Duodenal mucosa (tissue), 2 donors: ENCODE data around the gene PHC2.

Source experiments
- H3K27ac ChIP-seq: one replicate; pipeline ENCODE4 v1.7.0; 2013; ENCODE audit warnings: low read depth, low read length
- H3K27me3 ChIP-seq, 2 donors: one replicate each; pipeline ENCODE4 v1.7.0; 2013; ENCODE audit warnings: low read length in 2 of 2, control low read depth in 1 of 2; ENCODE audit not compliant: insufficient read depth in 2 of 2, control insufficient read depth in 1 of 2
- H3K36me3 ChIP-seq, 2 donors: one replicate each; pipeline ENCODE4 v1.7.0; 2013; ENCODE audit warnings: low read length in 2 of 2, control low read depth in 1 of 2; ENCODE audit not compliant: insufficient read depth in 2 of 2, control insufficient read depth in 1 of 2
- H3K4me1 ChIP-seq, 2 donors: one replicate each; pipeline ENCODE4 v1.7.0; 2013; ENCODE audit warnings: low read length in 2 of 2, control low read depth in 1 of 2; ENCODE audit not compliant: insufficient read depth in 2 of 2, control insufficient read depth in 1 of 2
- H3K4me3 ChIP-seq, 2 donors: one replicate each; pipeline ENCODE4 v1.7.0; 2013; ENCODE audit warnings: low read length in 2 of 2, low read depth in 1 of 2
- H3K9ac ChIP-seq, 2 donors: one replicate each; pipeline ENCODE4 v1.7.0; 2013; ENCODE audit warnings: low read length in 2 of 2, low read depth in 1 of 2
- H3K9me3 ChIP-seq, 2 donors: one replicate each; pipeline ENCODE4 v1.7.0; 2013; ENCODE audit warnings: low read length in 2 of 2, control low read depth in 1 of 2; ENCODE audit not compliant: control insufficient read depth in 1 of 2

The PHC2 gene

DNA sequence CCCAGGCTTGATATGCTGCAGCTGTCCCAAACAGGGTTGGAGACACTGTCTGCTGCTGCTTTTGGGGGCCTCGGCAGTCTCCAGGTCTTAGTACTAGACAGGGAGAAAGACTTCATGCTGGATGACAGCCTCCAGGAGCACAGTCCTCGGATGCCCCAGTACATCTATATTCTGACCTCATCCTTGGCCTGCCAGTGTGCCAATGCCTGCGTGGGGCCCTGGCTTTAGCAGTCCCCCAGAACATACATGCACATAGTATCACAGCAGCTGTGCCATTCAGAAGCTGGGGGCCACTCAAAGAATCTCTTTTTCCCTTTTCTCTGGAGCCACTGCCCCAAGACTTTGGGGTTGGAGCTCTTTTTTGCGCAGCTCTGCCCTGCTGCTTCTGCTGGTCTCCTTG lies 37.1 kb upstream of the PHC2 start:
- H3K9me3 ChIP-seq = no peaks in the 10 kb centered on the region
- no peak overlapping the region for H3K27ac ChIP-seq
- no peak overlapping the region for H3K9ac ChIP-seq
- no peaks in the 10 kb centered on the region for H3K36me3 ChIP-seq
- peaks cover 9 to 25% of the 10 kb centered on the region in 2 donors for H3K4me1 ChIP-seq
- no peak overlapping the region for H3K4me3 ChIP-seq
- H3K27me3 ChIP-seq = no peaks in the 10 kb centered on the region

DNA sequence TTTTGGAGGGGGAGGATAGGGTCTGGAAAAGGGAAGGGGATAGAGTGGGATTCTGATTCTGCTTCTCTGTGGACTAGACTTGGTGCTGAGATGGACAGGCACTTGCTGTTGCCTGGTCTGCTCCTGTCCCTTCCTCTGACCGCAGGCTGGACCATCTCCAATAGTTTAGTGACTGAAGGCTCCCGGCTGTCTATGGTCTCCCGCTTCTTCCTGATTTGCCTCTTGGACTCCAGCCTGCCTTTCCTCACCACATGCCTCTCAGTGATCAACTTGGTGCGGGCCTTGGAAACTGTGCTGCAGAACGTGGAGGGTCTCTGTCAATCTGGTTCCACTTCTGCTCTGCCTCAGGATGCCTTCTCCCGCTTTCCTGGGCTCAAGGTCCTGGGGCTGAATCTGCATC lies 35.3 kb upstream of the PHC2 start:
- Histone ChIP-seq H3K36me3 (no peaks in the 10 kb centered on the region), H3K9me3 (no peaks in the 10 kb centered on the region), H3K27me3 (no peaks in the 10 kb centered on the region), H3K4me3 (no peak overlapping the region), H3K4me1 (peaks cover 0 to 16% of the 10 kb centered on the region in 2 donors), H3K9ac (no peak overlapping the region), H3K27ac (no peak overlapping the region)

DNA sequence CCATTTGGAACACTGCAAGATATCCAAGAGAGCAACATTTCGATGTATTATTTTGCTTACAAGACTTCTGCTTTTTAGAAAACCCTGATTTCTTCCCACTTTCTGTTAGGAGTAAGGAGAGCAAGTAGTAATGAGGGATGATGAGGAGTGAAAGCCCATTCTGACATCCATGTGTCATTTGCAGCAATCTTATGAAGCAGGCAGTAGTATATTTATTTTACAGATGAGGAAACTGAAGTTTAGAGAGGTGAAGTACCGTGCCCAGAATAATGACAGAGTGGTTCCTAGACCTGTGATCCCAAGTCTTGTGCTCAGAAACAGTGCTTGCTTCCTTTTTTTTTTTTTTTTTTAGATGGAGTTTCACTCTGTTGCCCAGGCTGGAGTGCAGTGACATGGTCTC lies 34.4 kb upstream of the PHC2 start:
- peaks cover 0 to 11% of the 10 kb centered on the region in 2 donors for H3K4me1 ChIP-seq

DNA sequence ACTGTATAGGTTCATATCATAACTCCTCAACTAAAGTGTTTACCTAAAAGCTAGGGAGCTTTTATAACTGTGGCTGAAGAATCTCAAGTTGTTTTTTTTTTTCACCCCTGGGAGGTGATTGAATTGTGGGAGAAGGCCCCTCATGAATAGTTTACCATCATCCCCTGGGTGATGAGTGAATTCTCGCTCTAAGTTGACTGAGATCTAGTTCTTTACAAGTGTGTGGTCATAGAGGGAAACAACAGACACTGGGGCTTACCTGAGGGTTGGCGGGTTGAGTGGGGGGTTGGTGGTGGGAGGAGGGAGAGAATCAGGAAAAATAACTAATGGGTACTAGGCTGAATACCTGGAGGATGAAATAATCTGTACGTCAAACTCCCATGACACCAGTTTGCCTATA lies 33.7 kb upstream of the PHC2 start:
- Histone ChIP-seq H3K4me1 (peaks cover 0 to 11% of the 10 kb centered on the region in 2 donors), H3K27ac (no peak overlapping the region), H3K27me3 (no peaks in the 10 kb centered on the region), H3K9ac (no peak overlapping the region), H3K9me3 (no peaks in the 10 kb centered on the region), H3K4me3 (no peak overlapping the region), H3K36me3 (no peaks in the 10 kb centered on the region)

More for the DNA sequence above, 34.4 kb upstream of the PHC2 start:
- no peak overlapping the region for H3K4me3 ChIP-seq
- no peak overlapping the region for H3K27ac ChIP-seq
- no peaks in the 10 kb centered on the region for H3K27me3 ChIP-seq
- no peak overlapping the region for H3K9ac ChIP-seq
- H3K9me3 ChIP-seq = no peaks in the 10 kb centered on the region
- no peaks in the 10 kb centered on the region for H3K36me3 ChIP-seq

DNA sequence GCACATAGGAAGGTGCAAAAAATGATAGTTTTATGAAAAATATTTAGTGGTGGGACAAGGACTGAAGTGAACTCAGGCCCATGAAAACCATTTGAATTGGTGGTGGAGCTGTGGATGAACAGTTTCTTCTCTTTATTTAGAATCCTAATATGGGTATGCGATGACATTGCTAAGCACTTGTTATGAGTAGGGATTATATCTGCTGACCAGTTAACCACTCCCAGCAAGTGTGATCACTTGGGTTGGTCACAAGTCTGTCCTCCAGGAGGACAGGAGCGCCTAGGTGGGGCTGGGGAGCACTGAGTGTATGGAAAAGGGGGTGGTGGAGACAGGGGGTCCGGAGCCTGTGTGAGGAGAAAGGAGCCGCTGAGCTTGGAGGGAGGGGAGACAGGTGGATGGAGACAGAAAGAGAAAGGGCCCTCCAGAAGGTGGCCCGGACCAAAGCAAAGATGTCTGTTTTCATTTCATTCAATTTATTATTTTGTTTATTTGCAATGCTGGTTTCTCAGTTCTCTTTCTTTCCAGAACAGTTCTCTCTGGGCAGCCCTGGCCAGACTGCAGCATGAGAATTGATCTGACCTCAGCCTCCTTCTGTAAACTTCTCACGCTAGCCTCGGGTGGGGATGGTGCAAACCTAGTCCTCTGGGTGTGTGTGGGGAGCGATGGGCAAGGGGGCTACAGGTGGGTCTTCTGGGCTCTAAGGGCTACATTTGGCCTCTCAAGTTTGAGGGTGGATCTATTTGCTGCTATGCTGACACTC lies 31.7 kb upstream of the PHC2 start:
- Histone ChIP-seq H3K4me3 (no peak overlapping the region), H3K9ac (no peak overlapping the region), H3K27ac (no peak overlapping the region), H3K4me1 (peaks cover 0 to 11% of the 10 kb centered on the region in 2 donors), H3K27me3 (no peaks in the 10 kb centered on the region), H3K36me3 (no peaks in the 10 kb centered on the region), H3K9me3 (no peaks in the 10 kb centered on the region)

DNA sequence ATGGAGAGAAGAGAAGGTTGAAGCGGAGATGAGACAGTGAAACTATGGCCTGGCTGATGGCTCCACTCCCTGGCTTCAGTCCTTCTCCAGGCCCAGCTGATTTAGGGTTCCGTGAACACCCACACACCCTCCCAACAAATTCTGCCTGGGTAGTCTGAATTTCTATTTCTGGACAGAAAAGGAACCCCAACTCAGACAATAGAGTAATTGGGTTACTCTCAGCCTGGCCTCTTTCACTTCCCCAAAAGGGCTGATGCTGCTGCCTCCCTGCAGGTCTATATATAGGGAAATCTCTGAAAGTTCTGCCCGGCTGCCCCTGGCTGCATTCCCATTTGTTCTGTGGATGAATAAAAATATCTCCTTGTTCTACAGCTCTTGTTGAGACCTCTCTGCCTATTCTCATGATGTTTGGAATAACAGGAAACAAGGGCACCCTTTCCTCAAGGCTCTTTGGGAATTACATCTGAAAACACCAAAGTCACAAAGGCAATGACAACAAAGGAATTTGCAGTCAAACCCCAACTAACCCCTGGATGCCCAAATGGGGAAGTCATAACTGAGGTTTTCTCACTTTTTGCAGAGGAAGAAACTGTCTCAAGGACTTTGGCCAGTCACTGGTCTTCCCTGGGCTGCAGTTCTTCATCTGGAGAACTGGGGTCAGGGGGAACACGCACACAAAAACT lies 30.2 kb upstream of the PHC2 start:
- H3K36me3 ChIP-seq = no peaks in the 10 kb centered on the region
- H3K4me1 ChIP-seq = peaks cover 0 to 5% of the 10 kb centered on the region in 2 donors
- H3K4me3 ChIP-seq = no peak overlapping the region
- no peaks in the 10 kb centered on the region for H3K9me3 ChIP-seq
- no peak overlapping the region for H3K9ac ChIP-seq
- H3K27ac ChIP-seq = no peak overlapping the region
- H3K27me3 ChIP-seq = no peaks in the 10 kb centered on the region

DNA sequence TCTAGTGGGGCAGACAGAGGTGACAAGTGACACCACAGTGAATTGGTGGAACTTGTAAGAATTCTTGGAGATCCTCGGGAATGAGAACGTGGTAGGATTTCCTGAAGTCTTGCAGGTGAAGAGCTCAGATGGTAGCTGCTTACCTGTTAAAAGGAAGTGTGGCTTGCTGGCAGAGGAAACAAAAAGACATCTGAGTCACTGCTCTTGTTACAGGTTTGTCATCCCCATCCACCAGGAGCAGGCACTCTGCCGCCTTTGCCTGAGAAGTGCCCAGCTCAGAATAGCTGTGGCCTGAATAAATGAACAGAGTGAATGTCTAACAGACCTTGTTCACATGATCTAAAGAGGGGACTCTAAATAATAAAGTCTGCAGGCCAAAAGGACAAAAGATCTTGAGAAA lies 29.2 kb upstream of the PHC2 start:
- no peak overlapping the region for H3K9ac ChIP-seq
- no peaks in the 10 kb centered on the region for H3K27me3 ChIP-seq
- H3K9me3 ChIP-seq = no peaks in the 10 kb centered on the region
- peaks cover 0 to 5% of the 10 kb centered on the region in 2 donors for H3K4me1 ChIP-seq
- no peaks in the 10 kb centered on the region for H3K36me3 ChIP-seq
- no peak overlapping the region for H3K4me3 ChIP-seq
- no peak overlapping the region for H3K27ac ChIP-seq

DNA sequence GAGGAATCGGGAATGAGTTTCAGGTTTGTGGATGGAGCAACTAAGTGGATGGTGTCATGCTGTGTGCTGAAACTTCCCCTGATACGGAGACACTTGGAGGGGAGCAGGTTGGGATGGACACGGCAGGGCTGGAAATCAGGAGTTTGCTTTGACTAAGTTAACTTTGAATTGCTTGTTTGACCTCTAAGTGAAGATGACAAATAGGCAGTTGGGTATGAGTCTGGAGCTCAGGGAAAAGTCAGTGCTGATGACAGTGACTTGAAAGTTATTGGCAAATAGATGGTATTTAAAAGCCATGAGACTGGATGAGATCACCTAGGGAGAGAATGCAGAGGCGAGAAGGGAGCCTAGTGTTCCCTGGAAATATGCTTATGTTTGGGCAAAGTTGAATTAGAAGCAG lies 28.8 kb upstream of the PHC2 start:
- Histone ChIP-seq H3K36me3 (no peaks in the 10 kb centered on the region), H3K27ac (no peak overlapping the region), H3K4me1 (peaks cover 0 to 5% of the 10 kb centered on the region in 2 donors), H3K9me3 (no peaks in the 10 kb centered on the region), H3K4me3 (no peak overlapping the region), H3K27me3 (no peaks in the 10 kb centered on the region), H3K9ac (no peak overlapping the region)

DNA sequence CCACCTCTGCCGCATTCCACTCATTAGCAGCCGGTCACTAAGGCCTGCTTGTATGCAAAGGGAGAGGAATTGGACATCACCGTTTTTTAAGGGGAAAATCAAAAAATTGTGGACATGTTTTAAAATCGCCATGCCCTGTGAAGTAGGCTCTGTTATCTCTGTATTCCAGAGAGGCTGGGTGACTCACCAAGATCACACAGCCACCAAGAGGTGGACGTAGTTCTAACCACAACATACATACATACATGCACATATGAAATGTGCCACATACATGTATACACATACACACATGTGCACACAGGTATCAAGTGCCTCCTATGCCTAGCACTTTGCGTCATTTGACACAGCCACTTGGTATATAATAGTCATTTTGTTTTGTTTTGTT lies 25.6 kb upstream of the PHC2 start:
- Histone ChIP-seq H3K9me3 (no peaks in the 10 kb centered on the region), H3K36me3 (no peaks in the 10 kb centered on the region), H3K4me3 (no peak overlapping the region), H3K27ac (no peak overlapping the region), H3K9ac (no peak overlapping the region), H3K4me1 (no peaks in the 10 kb centered on the region), H3K27me3 (no peaks in the 10 kb centered on the region)

DNA sequence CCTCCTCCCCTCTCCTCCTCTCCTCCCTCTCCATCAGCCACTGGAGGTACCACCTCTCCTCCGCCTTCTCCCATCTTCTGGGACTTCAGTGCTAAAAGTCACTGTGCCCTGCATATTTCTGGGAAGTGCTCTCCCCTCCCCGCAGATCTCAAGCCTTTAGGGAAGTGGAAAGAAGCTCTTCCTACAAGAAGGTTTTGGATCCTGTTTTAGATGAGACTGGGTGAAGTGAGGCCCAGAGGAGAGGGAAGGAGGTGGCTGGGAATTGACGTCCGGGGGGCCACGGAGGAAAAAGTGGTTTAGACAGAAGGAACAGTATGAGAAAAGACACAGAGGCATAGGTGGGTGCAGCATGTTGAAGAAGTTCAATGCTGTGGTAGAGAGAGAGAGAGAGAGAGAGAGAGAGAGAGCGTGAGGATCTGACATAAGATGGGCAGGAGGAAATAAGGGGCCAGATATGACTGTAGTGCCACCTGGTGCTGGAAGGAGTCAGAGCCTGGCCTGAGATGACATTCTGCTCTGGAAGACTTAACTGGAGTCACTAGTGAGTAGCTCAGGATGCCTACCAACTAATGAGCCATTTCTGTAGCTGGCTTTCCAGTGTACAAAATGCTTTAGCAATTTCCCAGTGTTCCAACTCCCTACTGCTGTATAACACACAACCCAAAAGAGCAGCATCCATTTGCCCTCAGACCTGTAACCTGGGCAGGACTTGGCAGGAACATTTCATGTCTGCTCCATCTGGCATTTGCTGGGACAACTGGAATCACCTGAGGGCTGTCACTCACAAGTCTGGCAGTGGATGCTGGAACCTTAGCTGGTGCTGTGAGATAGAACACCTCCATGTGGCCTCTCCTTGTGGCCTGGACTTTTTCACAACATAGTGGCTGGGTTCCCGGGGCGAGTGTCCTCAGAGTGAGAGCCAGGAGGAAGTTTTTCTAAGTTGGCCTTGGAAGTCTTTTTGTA lies 24.9 kb upstream of the PHC2 start:
- H3K27me3 ChIP-seq = no peaks in the 10 kb centered on the region
- H3K4me1 ChIP-seq = no peaks in the 10 kb centered on the region
- H3K9me3 ChIP-seq = no peaks in the 10 kb centered on the region
- H3K27ac ChIP-seq = no peak overlapping the region
- no peak overlapping the region for H3K9ac ChIP-seq
- H3K36me3 ChIP-seq = no peaks in the 10 kb centered on the region
- no peak overlapping the region for H3K4me3 ChIP-seq
